ENCODE results near the gene SUV39H1.

DNA sequence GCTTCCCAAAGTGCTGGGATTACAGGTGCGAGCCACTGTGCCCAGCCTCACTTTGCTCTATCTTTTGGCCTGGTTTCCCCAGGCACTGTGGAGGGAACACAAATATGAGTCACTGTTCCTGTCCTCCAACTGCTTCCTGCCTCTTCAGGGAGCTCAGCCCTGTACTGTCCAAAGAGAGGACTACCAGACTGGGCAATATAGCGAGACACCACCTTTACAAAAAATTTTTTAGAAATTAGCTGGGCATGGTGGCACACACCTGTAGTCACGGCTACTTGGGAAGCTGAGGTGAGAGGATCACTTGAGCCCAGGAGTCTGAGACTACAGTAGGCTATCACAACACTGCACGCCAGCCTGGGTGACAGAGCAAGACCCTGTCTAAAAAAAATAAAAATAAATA lies 29.9 kb upstream of the SUV39H1 start:
- no peak for TF ChIP-seq POLR2A (IDR thresholded peaks at IDR 0.05)
- TF ChIP-seq, protein P1, sequence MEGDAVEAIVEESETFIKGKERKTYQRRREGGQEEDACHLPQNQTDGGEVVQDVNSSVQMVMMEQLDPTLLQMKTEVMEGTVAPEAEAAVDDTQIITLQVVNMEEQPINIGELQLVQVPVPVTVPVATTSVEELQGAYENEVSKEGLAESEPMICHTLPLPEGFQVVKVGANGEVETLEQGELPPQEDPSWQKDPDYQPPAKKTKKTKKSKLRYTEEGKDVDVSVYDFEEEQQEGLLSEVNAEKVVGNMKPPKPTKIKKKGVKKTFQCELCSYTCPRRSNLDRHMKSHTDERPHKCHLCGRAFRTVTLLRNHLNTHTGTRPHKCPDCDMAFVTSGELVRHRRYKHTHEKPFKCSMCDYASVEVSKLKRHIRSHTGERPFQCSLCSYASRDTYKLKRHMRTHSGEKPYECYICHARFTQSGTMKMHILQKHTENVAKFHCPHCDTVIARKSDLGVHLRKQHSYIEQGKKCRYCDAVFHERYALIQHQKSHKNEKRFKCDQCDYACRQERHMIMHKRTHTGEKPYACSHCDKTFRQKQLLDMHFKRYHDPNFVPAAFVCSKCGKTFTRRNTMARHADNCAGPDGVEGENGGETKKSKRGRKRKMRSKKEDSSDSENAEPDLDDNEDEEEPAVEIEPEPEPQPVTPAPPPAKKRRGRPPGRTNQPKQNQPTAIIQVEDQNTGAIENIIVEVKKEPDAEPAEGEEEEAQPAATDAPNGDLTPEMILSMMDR (IDR thresholded peaks at IDR 0.05) = no peak

Measured in gastroesophageal sphincter (tissue), 3 donors.